Mucosa of rectum (tissue), 2 donors: ENCODE results near the gene TFAP2E.

Experiments
- H3K27ac ChIP-seq, 2 donors: one replicate each; pipeline ENCODE4 v1.7.0; 2013; ENCODE audit warnings: inconsistent platforms in 2 of 2, low read depth in 2 of 2, low read length in 2 of 2
- H3K27me3 ChIP-seq, 2 donors: one replicate each; pipeline ENCODE4 v1.7.0; 2013; ENCODE audit warnings: low read length in 2 of 2; ENCODE audit not compliant: control insufficient read depth in 2 of 2, insufficient read depth in 2 of 2
- H3K36me3 ChIP-seq, 2 donors: one replicate each; pipeline ENCODE4 v1.7.0; 2013; ENCODE audit warnings: low read length in 2 of 2; ENCODE audit not compliant: control insufficient read depth in 2 of 2, insufficient read depth in 2 of 2
- H3K4me1 ChIP-seq, 2 donors: one replicate each; pipeline ENCODE4 v1.7.0; 2013; ENCODE audit warnings: low read length in 2 of 2, mild to moderate bottlenecking in 1 of 2; ENCODE audit not compliant: control insufficient read depth in 2 of 2, insufficient read depth in 2 of 2
- H3K4me3 ChIP-seq, 2 donors: one replicate each; pipeline ENCODE4 v1.7.0; 2013; ENCODE audit warnings: low read length in 2 of 2
- H3K9ac ChIP-seq, 2 donors: one replicate each; pipeline ENCODE4 v1.7.0; 2013; ENCODE audit warnings: low read length in 2 of 2, low read depth in 1 of 2, mild to moderate bottlenecking in 1 of 2
- H3K9me3 ChIP-seq, 2 donors: one replicate each; pipeline ENCODE4 v1.7.0; 2013; ENCODE audit warnings: low read length in 2 of 2; ENCODE audit not compliant: control insufficient read depth in 2 of 2
- donor health status: healthy.
- donor health status: Normal muscosa, but diverticular disease.

The TFAP2E gene

GRCh38 chr1:35615440-35615839, 42.3 kb downstream of the TFAP2E start:
- Histone ChIP-seq H3K9me3 (no peaks in the 10 kb centered on the region), H3K4me1 (no peaks in the 10 kb centered on the region), H3K27me3 (no peaks in the 10 kb centered on the region), H3K36me3 (peaks cover 20 to 22% of the 10 kb centered on the region in 2 donors), H3K9ac (no peak overlapping the region), H3K4me3 (no peak overlapping the region), H3K27ac (no peak overlapping the region)

- no peak overlapping the region for H3K9ac ChIP-seq
- H3K9me3 ChIP-seq: no peaks in the 10 kb centered on the region
- H3K4me1 ChIP-seq: no peaks in the 10 kb centered on the region
- H3K4me3 ChIP-seq: no peak overlapping the region
- H3K27me3 ChIP-seq: no peaks in the 10 kb centered on the region
- H3K27ac ChIP-seq: no peak overlapping the region
- H3K36me3 ChIP-seq: peaks cover 26 to 28% of the 10 kb centered on the region in 2 donors
Measured at GRCh38 chr1:35619237-35620121, 46.4 kb downstream of the TFAP2E start.

- H3K9ac ChIP-seq: no peak overlapping the region
- H3K4me3 ChIP-seq: no peak overlapping the region
- peaks cover 18 to 31% of the 10 kb centered on the region in 2 donors for H3K36me3 ChIP-seq
- no peaks in the 10 kb centered on the region for H3K27me3 ChIP-seq
- H3K27ac ChIP-seq: no peak overlapping the region
- no peaks in the 10 kb centered on the region for H3K9me3 ChIP-seq
- no peaks in the 10 kb centered on the region for H3K4me1 ChIP-seq
Measured at GRCh38 chr1:35622510-35623178, 49.5 kb downstream of the TFAP2E start.

GRCh38 chr1:35623832-35624231, 50.7 kb downstream of the TFAP2E start:
- no peak overlapping the region for H3K9ac ChIP-seq
- no peak overlapping the region for H3K27ac ChIP-seq
- H3K36me3 ChIP-seq: peaks cover 12 to 26% of the 10 kb centered on the region in 2 donors
- no peaks in the 10 kb centered on the region for H3K9me3 ChIP-seq
- H3K4me3 ChIP-seq: no peak overlapping the region
- no peaks in the 10 kb centered on the region for H3K27me3 ChIP-seq
- H3K4me1 ChIP-seq: no peaks in the 10 kb centered on the region

GRCh38 chr1:35629051-35629450, 55.9 kb downstream of the TFAP2E start:
- Histone ChIP-seq H3K36me3 (peaks cover 36 to 55% of the 10 kb centered on the region in 2 donors), H3K9ac (no peak overlapping the region), H3K4me1 (no peaks in the 10 kb centered on the region), H3K27me3 (no peaks in the 10 kb centered on the region), H3K27ac (no peak overlapping the region), H3K4me3 (no peak overlapping the region), H3K9me3 (no peaks in the 10 kb centered on the region)

GRCh38 chr1:35631396-35631795, 58.3 kb downstream of the TFAP2E start:
- H3K4me3 ChIP-seq: no peak overlapping the region

GRCh38 chr1:35633547-35633946, 60.4 kb downstream of the TFAP2E start:
- Histone ChIP-seq H3K27me3 (no peaks in the 10 kb centered on the region), H3K9ac (no peak overlapping the region), H3K36me3 (peaks cover 37 to 54% of the 10 kb centered on the region in 2 donors), H3K9me3 (no peaks in the 10 kb centered on the region), H3K27ac (no peak overlapping the region), H3K4me1 (peaks cover 5 to 14% of the 10 kb centered on the region in 2 donors), H3K4me3 (no peak overlapping the region)

More at GRCh38 chr1:35631396-35631795, 58.3 kb downstream of the TFAP2E start:
- no peaks in the 10 kb centered on the region for H3K9me3 ChIP-seq
- H3K36me3 ChIP-seq: peaks cover 40 to 62% of the 10 kb centered on the region in 2 donors
- no peaks in the 10 kb centered on the region for H3K27me3 ChIP-seq
- no peak overlapping the region for H3K9ac ChIP-seq
- H3K27ac ChIP-seq: no peak overlapping the region
- H3K4me1 ChIP-seq: no peaks in the 10 kb centered on the region

- H3K27ac ChIP-seq: peak overlapping the region; percentile 16 to 51
- peak overlapping the region; percentile 35 to 48 for H3K4me3 ChIP-seq
- H3K9me3 ChIP-seq: no peaks in the 10 kb centered on the region
- peaks cover 17 to 26% of the 10 kb centered on the region in 2 donors for H3K36me3 ChIP-seq
- no peaks in the 10 kb centered on the region for H3K27me3 ChIP-seq
- peak overlapping the region; percentile 26 to 57 for H3K9ac ChIP-seq
- H3K4me1 ChIP-seq: peaks cover 14 to 20% of the 10 kb centered on the region in 2 donors
Measured at GRCh38 chr1:35637401-35637809, 64.3 kb downstream of the TFAP2E start.

- Histone ChIP-seq H3K4me1 (peaks cover 14 to 20% of the 10 kb centered on the region in 2 donors), H3K27me3 (peaks cover 0 to 2% of the 10 kb centered on the region in 2 donors), H3K36me3 (no peaks in the 10 kb centered on the region), H3K27ac (peak overlapping the region; percentile 94), H3K4me3 (peak overlapping the region; percentile 96 to 98), H3K9ac (peak overlapping the region; percentile 94 to 97), H3K9me3 (no peaks in the 10 kb centered on the region)
Measured at GRCh38 chr1:35640380-35641232, 67.5 kb downstream of the TFAP2E start.
